GM21360 (cell line): ENCODE measurements around the gene TNPO3.
"Not testable (repeated sequence)": the region's sequence is repeated elsewhere in the genome, so short reads cannot be mapped to it uniquely, and the experiment has no call there.

Experiments
- ATAC-seq: cut with Tn5 transposase; IDR thresholded peaks from one replicate; pipeline ENCODE4 v1.9.1; 2021; ENCODE audit warnings: mild to moderate bottlenecking, moderate library complexity; ENCODE audit not compliant: unreplicated experiment

The TNPO3 gene

DNA sequence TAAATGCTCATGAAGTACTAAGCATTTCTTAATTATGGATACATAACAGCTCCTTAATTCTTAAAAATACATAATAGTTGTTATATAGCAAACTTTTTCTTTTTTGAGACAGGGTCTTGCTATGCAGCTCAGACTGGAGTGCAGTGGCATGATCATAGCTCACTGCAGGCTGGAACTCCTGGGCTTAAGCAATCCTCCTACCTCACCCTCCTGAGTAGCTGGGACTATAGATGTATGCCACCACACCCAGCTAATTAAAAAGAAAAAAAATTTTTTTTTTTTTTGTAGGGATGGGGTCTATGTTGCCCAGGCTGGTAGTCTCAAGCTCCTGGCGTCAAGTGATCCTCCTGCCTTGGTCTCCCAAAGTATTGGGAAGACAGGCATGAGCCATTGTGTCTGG is 86.3 kb downstream of the TNPO3 start:
- ATAC-seq, result no peak

DNA sequence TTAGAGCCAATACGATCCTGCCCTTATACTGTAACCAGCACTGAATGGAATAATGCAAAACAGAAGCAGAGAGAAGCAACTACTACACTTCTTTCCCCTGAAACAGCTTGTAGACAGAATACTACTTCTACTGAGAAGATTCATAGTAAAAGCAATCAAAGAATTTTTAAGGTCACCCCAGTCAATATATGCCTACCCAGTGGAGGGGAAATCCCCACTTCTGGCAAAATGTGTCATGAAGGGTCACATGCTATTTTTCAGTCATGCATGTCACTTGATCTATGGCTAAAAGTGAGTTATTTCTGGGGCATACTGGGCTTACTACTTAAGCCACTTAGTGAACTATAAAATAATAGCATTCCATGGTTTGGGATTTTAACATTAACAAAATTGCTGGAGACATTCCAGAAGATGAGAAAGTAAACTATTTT is 91.6 kb downstream of the TNPO3 start:
- peak; percentile 71 for ATAC-seq

DNA sequence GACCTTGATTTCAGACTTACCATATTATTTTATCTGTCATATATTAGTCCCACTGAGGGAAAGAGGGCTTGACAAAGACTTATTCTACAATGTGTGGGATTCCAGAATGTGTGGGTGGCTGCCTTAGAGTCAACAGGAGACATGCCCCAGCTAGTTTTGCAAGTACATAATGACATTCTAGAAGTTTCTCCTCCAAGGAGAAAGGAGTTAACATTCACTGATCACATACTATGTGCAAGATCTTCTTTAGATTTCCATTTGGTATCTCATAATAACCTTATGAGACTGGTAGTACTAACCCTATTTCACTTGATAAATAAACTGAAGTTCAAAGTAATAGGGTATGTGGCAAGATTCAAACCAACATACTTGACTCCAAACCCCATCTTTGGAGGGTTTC is 92.0 kb downstream of the TNPO3 start:
- no peak for ATAC-seq

DNA sequence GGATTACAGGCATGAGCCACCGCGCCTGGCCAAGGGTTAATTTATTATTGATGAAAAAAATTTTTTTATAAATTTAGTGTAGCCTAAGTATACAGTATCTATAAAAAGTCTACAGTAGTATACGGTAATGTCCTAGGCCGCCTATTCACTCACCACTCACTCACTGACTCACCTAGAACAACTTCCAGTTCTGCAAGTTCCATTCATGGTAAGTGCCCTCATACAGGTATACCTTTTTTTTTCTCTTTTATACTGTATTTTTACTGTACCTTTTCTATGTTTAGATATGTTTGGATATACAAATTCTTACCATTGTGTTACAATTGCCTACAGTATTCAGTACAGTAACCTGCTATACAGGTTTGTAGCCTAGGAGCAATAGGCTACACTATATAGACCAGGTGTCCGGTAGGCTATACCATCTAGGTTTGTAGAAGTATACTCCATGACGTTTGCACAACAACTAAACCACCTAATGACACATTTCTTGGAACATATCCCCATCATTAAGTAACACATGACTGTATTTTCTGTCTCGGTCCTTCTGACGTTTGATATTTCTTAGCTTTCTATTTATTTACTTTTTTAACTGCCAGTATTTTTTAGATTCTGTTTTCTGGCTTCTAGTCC is 93.8 kb downstream of the TNPO3 start:
- no peak for ATAC-seq

DNA sequence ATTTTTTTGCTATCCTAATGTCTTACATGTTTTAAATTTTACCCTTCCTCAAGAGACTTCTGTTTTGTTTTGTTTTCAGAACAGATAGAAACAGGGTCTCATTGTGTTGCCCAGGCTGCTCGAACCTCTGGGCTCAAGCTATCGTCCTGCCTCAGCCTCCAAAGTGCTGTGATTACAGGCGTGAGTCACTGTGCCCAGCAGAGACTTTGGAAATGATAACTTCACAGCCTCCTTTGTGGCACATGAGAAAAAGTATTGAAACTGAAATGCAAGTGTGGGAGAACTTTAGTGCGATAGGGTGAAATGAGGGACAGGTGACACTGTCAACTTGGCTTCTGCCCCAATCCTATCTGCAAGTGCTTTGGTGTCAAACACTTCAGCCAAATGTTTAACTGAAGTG is 95.6 kb downstream of the TNPO3 start:
- ATAC-seq, result no peak

DNA sequence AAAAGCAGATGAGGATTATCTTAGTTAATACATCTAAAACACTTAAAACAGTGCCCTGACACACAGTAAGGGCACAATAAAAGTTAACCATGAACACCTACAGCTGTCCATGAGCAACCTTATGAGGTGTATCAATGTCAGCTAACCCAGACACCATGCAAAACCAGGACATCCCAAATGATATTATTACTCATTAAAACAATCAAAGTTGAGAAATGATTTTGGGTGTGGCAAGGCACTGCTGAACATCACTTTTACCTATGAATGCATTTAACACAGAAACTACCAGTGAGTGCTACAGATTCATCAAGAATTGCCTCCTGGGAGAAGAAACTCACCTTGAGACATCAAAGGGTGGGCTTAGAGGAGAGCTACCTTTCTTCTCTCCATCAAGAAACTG is 98.9 kb downstream of the TNPO3 start:
- no peak for ATAC-seq

DNA sequence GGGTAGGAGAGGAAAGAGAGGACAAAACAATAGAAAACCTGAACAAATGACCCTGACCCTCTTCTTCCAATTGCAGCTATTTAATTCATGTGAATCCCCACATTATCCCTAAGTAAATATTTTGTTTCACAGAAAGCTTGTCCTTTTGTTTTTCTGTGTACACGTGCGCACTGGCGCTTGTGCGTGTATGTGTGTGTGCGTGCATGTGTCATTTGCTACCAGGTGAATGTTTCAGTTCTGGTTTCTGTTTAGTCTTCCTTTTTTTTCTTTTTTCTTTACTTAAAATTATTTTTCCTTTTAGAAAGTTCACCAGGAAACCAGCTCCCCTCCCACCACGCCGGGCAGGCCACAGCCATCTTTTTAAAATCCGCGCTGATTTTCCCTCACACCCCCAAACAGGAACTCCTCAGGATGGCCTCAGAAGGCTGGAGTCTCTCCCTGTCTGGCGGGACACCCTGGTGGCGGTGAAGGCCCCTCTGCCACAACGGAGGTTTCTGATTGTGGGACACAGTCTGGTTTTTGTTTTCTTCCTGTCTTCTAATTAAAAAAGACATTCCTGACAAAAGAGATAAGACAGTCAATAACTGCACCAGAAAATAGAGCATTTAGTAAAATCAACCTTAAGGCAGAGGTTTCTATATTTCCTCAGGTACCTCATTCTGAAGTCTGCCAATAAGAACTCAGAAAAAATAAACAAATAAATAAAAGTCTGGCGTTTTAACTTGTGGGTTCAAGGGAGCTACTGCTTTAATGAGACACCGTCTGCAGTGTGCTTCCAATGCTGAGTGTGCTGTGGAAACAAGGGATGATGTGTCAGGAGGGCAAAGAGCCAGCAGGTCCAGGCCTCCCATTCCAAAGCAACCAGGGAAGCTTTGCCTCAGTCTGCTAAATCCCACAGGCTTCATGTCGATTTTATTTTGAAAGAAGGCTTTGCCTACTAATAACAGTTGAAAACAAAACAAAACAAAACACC is 99.8 kb downstream of the TNPO3 start:
- ATAC-seq, result peak; percentile 56

DNA sequence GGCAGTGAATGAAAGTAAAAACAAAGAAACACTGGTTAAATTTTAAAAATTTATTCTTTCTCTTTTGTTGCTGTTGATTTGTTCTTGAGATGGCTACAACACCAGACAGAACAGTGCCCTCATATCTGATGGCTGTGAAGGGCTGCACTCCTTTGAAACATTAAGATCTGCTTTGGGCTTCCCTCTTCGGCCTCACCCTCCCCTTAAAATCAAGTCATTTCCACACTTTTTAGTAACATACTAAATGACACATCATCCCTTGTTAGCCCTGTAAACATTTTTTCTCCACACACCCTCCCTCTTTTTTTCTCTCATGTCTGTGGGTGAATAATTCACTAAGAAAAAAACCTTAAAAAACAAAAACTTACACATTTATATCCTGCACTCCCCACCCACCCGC is 100.8 kb downstream of the TNPO3 start:
- ATAC-seq, result no peak

DNA sequence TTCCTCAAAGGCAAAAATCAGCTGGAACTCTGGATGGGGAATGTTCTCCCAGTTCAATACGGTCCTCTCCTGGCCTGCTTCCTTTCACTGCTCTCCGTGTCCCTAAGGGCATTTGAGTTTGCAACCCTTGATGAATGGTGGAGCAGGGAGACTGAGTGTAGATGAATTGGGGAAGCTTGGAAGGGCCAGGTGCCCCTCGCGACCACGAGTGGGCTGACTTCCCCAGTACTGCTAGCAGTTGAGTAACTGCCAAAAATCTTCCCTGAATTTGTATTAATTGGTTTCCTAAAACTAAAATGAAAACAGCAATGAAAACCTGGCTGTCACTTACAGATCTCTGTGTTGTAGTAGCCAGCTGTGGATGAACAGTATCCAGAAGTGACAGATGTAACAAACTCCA is 103.6 kb downstream of the TNPO3 start:
- no peak for ATAC-seq

DNA sequence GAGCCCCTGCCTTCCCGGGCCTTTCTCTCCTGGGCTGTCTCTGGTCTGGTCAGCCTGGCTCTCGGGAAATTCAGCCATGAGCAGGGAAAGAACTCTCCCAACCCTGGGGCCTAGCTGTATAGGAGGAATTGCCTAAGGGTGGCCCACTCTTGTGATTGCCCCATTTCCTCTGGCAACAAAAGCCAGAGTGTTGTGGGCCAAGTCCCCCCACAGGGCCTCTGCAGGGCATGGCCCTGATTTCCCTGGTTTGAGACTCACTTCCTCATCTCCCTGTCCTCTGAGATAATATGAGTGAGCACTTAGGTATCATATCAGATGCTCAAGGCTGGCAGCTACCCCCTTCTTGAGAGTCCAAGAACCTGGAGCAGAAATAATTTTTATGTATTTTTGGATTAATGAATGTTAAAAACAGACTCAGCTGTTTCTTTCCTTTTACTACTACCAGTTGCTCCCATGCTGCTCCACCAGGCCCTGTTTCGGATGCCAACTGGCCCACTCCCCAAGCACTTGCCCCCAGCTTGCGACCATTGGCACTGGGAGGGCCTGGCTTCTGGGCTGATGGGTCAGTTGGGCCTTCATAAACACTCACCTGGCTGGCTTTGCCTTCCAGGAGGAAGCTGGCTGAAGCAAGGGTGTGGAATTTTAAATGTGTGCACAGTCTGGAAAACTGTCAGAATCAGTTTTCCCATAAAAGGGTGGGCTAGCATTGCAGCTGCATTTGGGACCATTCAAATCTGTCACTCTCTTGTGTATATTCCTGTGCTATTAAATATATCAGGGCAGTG is 105.7 kb downstream of the TNPO3 start:
- ATAC-seq, result no peak

DNA sequence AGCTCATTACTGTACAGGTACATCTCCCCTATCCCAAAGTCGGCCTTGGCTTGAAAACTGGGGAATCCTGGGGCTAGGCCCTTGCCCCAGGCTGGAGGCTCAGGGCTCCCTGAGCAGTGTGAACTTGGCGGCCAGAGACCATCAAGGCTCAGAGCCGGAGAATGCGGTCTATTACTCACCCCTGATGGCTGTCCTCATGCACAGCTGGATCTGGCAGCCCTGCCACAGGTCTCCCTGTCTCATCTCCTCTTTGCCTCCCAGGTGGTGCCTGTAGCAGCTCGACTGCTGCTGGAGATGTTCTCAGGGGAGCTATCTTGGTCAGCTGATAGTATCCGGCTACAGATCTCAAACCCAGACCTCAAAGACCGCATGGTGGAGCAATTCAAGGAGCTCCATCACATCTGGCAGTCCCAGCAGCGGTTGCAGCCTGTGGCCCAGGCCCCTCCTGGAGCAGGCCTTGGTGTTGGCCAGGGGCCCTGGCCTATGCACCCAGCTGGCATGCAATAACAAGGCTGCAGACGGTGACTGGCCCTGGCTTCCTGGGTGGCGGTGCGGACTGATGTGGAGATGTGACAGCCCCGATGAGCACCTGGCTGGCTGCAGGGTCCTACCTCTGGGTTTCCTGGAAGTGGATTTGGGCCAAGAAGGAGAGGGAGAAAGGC is 106.5 kb downstream of the TNPO3 start:
- ATAC-seq, result no peak

DNA sequence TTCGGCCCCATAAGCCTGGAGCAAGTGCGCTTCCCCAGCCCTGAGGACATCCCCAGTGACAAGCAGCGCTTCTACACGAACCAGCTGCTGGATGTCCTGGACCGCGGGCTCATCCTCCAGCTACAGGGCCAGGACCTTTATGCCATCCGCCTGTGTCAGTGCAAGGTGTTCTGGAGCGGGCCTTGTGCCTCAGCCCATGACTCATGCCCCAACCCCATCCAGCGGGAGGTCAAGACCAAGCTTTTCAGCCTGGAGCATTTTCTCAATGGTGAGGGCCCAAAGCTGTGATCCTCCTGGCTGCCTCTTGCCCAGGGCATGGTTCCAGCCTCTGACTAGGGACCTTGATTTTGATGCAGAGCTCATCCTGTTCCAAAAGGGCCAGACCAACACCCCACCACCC is 107.1 kb downstream of the TNPO3 start:
- ATAC-seq, result no peak

DNA sequence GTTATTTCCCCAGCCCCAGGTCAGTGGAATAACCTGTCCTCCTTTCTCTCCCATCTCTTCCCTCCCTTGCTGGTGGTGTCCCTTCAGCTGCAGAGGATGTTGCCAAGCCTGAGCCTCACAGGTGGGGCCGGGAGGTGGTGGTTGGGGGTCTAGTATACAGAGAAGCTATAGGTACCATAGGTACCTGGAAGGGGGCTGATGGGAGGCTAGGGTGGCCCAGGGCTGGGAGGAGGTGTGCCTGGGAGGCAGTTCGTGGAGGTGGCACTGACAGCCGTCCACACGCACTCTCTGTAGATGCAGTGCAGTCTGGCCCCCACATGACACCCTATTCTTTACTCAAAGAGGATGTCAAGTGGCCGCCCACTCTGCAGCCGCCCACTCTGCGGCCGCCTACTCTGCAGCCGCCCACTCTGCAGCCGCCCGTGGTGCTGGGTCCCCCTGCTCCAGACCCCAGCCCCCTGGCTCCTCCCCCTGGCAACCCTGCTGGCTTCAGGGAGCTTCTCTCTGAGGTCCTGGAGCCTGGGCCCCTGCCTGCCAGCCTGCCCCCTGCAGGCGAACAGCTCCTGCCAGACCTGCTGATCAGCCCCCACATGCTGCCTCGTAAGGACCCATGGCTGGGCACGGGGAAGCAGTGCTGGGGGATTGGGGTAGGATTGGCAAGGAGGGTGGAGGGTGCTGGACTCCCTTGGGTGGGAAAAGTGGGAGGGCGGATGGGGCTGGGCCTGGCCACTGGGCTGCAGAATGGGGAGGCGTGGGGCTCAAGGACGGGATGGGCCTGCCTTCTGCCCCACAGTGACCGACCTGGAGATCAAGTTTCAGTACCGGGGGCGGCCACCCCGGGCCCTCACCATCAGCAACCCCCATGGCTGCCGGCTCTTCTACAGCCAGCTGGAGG is 107.7 kb downstream of the TNPO3 start:
- no peak for ATAC-seq

DNA sequence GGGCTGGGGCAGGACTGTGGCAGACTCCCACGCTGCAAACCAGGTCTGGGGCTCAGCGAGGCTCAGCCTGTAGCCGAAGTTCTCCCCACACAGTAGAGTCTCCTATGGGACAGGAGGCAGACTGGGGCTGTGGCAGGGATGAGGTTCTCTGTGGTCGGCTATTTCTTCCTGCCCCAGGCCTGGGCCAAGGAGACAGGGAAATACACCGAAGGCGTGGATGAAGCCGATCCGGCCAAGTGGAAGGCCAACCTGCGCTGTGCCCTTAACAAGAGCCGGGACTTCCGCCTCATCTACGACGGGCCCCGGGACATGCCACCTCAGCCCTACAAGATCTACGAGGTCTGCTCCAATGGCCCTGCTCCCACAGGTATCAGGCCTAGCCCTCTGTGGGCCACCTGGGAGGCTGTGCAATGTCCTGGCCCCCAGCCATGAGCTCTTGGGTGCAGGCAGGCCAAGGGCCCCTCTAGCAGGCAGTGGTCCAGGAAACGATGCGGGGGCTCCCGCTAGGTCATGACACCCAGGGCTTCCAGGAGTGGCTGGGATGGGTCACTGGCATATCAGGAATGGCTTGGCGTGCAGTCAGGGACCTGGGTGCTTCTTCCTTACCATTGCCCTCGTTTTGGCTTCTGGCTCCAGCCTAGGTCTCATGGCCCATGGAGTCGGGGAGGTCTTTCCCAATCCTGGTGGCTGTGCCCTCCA is 109.1 kb downstream of the TNPO3 start:
- no peak for ATAC-seq

DNA sequence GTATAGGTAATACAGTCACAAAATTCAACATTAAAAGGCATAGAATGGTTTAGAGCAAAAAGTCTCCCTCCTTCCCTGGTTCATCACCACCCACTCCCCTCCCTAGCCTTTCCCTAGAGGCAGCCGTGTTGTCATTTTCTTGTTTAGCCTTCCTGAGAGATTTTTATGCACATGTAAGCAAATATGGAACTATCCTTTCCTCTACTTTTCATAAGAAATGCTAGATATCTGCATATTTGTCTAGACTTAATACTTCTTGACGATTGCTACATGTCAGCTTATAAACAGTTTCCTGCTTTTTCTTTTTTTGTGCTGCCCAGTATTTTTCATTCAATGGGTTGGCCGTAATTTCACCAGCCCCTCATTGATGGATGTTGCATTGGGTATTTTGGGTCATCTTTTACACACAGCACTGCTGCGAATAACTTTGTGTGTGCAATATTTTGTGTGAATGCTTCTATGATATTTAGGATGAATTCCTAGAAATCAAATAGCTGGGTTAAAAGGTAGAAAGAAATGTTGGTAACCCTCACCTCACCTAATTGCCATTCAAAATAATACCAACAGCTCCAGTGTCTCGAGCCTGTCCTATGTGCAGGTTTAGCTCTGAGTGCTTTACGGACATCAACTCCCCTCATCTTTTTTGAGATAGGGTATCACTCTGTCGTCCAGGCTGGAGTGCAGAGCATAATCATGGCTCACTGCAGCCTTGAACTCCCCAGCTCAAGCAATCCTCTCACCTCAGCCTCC is 110.2 kb downstream of the TNPO3 start:
- no peak for ATAC-seq

DNA sequence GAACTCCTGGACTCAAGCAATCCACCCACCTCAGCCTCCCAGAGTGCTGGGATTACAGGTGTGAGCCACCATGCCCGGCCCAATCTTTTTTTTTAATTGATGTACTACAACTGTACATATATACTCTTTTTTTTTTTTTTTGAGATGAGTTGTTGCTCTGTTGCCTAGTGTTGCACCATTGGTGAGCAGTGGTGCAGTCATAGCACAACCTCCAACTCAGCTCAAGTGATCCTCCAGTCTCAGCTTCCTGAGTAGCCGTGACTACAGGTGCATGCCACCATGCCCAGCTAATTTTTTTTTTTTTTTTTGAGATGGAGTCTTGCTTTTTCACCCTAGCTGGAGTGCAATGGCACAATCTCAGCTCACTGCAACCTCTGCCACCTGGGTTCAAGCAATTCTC is 111.7 kb downstream of the TNPO3 start:
- ATAC-seq, result not testable (repeated sequence)

DNA sequence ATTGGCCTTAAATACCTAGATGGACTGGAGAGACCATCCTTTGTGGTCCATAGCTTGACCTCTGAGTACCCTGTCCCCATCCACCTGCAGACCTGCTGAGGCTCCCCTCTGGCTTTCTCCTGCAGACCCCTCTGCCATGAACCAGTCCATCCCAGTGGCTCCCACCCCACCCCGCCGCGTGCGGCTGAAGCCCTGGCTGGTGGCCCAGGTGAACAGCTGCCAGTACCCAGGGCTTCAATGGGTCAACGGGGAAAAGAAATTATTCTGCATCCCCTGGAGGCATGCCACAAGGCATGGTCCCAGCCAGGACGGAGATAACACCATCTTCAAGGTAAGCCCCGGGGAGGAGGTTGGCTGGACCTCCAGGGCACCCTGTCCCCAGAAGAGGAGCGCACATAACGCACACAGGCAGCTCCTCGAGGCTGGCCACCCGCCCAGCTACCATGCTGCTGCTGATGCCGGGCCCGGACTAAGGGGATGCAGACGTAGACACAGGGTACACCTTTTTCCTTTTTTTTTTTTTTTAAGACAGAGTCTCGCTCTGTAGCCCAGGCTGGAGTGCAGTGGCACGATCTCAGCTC is 112.9 kb downstream of the TNPO3 start:
- no peak for ATAC-seq

DNA sequence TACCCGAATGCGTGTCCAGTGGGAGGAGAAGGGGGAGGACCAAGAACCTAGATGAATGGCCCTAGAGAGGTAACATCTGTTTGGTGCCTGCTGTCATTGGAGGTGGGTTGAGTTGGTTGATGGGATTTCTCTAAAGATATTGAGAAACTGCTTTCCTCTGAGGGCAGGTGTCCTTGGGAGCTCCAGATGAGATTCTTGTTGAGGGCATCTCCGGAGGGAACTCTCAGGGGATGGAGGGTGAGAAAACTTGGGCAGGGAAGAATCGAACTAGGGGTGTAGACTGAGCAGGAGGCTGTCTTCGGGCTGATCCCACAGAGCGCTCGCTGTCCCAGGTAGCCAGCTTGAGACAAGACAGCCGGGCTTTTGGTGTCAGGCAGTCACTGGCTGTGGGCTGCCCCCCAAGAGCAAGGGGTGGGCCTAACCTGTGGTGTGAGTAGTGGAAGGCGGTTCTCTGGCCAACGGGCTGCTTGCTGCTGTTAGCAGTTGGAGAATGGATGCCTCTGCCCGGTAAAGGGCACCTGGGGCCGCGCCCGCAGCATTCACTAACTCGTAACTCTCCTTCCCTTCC is 113.5 kb downstream of the TNPO3 start:
- ATAC-seq, result no peak
